GM21360 (cell line): ENCODE measurements around the gene KLC4.

Experiments used
- ATAC-seq: cut with Tn5 transposase; IDR thresholded peaks from one replicate; pipeline ENCODE4 v1.9.1; 2021; ENCODE audit warnings: mild to moderate bottlenecking, moderate library complexity; ENCODE audit not compliant: unreplicated experiment

KLC4 gene

GRCh38 chr6:43059168-43060033, at the start of gene KLC4, which contains the start of gene MRPL2:
Gene KLC4 (plus strand): TSS chr6:43059631. CDS start chr6:43061336, 1,705 bp downstream.
Gene MRPL2 (minus strand): TSS chr6:43059434. CDS start chr6:43059381, 53 bp downstream.
- ATAC-seq, result peak; percentile 89

- no peak for ATAC-seq
These were observed 48.2 kb upstream of the KLC4 start for GRCh38 chr6:43011207-43011606.

DNA sequence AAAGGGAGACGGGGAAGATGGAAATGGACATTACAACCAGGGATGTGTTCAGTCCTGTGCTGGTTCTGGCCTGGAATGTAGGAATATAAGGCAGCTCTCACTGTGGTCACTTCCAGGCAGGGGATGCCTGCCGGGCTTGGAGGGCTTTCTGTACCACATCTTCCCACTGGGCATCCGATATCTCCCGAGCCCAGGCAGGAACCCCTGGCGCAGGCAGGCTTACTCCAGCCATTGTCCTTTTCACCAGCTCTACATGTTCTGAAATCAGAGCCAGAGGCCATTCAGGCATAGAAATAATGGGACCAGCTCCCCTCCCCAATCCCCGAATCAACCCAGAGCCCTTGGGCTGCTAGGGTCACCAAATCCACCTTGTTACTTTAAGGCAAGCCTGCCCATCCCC, 47.1 kb upstream of the KLC4 start:
- ATAC-seq, result no peak

- ATAC-seq, result peak; percentile 21
These were observed 46.2 kb upstream of the KLC4 start for GRCh38 chr6:43013097-43013842.

DNA sequence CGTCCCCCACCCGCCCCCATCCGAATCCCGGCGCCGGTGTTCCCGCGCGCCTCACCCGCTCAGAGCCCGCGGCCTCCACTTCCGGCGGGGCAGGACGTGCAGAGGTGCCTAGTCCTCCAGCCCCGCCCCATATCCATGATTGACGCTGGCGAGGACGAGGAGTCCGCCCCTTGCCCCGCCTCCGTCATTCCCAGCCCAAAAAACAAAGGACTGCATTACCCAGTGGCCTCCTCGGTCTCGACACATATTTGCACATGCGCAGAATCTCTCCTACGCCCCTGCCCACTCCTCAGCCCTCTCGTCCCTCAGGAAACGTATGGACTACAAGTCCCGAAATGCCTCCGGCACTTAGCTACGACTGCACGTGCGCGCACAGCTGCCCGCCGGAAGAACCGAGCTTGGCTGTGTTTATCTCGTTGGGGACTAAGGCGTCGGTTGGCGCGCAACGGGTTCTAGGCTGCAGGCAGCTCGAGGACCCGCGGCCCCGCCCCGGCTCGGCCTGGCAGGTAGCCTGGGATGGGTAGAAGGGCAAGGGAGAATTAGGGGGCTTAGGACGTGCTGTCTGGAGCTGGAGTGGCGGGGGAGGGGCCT, 45.5 kb upstream of the KLC4 start, which contains the start of the genes KLHDC3 and MEA1:
TSS of gene KLHDC3 (plus strand) at position 407 of the 591 bp plus-strand sequence. CDS start 2,944 bp downstream, outside the sequence.
TSS of gene MEA1 (minus strand) at position 104 of the 591 bp plus-strand sequence. CDS start 133 bp downstream, outside the sequence.
- ATAC-seq, result peak; percentile 86

DNA sequence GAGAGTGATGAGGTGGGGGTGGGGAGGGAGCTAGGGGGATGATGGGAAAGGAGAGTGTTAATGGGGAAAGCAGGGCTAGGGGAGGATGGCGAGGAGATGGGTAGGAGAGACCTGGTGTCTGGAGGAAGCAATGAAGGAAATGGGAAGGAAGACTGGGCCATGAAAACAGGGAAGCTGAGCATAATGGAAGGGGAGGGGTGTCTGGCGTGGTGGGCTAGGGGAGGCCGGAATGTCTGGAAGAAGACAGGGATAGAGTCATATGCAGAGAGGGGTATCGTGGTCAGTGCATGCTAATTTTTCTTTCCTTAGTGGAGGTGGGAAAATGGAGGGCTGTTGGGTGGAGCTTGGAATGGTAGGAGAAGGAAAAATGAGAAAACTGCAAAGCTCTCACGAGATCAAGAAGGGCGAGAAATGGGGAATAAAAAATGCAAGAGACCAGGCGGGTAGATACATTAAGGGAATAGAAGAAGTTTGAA, 45.0 kb upstream of the KLC4 start:
- ATAC-seq, result no peak

DNA sequence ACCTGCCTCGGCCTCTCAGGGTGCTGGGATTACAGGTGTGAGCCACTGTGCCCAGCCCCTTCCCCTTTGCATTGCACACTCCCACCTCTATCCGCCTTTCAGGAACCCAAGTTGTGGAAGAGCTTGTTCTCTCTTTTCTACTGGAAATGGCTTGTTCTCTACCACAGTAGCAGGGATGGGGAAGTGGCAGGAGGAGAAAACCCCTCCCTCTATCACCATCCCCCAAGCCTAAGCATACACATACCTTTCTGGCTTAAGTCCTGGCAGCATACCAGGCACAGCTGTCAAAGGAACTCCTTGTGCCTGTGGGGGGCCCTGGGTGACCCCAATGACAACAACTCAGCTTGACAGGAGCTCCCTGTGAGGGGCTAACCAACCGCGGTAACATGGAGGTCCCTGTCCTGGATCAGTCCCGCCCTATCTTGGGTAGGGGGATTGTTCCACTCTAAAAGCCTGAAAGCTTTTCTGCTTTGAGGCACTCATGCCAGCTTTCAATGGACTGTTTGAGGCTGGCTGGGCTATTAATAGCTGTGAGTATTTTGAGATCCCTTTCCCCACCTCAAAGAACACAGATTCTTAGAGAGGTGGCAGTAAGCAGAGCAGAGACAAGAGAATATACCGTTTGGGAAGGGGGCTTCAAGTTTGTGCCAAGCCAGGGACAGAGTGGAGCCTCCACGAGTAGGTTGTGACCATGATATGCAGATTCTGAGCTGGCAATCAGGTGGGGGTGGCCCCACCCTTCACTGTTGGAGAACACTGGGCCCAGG, 43.1 kb upstream of the KLC4 start:
- no peak for ATAC-seq

GRCh38 chr6:43016943-43017334, 42.5 kb upstream of the KLC4 start:
- ATAC-seq, result no peak

- no peak for ATAC-seq
These were observed 40.3 kb upstream of the KLC4 start for GRCh38 chr6:43019152-43019551.

- ATAC-seq, result no peak
These were observed 39.3 kb upstream of the KLC4 start for GRCh38 chr6:43020052-43020705.

DNA sequence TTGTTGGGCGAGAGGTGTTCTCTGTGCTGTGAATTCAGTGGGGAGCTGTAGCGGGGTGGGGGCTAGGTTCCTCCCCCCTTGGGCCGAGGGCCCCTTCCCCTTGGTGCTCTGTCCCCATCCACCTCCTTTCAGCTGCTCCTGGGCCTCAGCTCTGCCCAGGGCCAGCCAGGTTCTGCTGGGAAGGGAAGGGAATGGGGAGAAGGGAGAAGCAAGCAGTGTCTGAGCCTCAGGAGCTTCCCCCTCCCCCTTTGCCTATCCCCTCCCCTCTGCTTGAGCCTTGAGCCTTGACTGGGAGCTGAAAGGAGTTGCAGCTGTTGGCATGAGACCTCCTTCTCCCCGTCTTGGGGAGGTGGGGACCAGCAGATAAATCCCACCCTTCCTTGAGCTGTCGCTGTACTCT, 38.6 kb upstream of the KLC4 start:
- no peak for ATAC-seq

GRCh38 chr6:43021270-43022047, 38.0 kb upstream of the KLC4 start, which contains the start of gene RRP36:
Gene RRP36 (plus strand): TSS chr6:43021623. CDS start chr6:43021655, 32 bp downstream.
- ATAC-seq, result no peak

- ATAC-seq, result no peak
These were observed 35.0 kb upstream of the KLC4 start for GRCh38 chr6:43024436-43024835.

DNA sequence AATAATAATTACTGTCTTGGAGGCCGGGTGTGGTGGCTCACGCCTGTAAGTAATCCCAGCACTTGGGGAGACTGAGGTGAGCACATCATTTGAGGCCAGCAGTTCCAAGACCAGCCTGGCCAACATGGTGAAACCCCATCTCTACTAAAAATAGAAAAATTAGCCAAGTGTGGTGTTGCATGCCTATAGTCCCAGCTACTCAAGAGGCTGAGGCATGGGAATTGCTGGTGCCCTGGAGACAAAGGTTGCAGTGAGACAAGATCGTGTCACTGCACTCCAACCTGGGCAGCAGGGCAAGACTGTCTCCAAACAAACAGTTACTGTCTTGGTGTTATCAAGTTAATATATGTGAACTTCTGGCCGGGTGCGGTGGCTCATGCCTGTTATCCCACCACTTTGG, 33.1 kb upstream of the KLC4 start:
- no peak for ATAC-seq

DNA sequence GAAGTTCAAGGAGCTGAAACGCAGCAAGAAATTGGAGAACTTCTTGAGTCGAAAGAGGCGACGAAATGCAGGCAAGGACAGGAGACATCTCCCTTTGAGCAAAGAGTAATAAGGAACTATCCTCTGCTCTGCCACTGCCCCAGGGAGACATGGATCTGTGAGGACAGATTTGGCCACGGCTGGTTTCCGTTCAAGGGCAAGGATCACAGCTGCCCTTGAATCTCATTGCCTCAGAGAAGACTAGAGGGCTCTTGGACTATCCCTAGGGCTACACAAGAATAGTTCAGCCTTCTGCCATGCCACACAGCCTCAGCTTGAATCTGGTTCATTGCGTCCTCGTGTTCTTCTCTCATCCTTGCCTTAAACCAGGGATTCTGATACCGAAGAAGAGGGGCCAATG, 30.3 kb upstream of the KLC4 start:
- no peak for ATAC-seq

- ATAC-seq, result no peak
These were observed 27.1 kb upstream of the KLC4 start for GRCh38 chr6:43032326-43032725.

DNA sequence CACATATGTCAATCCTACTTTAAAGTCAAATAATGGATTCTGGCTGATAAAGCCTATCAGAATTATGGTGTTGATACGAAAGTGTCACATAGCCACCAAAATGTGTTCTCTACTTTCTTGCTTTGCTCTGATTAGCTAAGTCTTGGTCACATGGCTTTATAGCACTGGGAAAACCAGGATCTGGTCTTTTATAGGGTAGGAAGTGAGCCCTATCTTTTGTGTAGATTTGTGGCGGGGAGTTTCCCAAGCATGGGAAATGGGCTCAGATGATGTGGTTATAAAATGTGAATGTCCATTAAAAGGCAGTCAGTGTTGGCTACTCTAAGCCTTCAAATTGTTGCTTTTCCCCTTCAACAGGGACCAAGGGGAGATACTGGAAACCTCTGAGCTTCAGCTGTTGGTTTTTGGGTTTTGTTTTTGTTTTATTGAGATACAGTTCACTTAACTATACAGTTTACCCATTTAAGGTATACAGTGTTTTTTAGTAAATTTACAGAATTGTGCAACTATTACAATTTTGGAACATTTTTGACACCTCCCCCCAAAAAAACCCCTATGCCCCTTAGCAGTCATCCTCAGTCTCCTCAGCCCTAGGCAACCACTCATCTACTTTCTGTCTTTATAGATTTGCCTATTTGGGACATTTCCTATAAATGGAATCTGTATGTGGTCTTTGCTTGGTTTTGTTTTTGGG, 25.8 kb upstream of the KLC4 start:
- no peak for ATAC-seq

GRCh38 chr6:43034190-43034525, 25.3 kb upstream of the KLC4 start:
- ATAC-seq, result no peak
